GM12801 (cell line): ENCODE results near the gene UPK2.

Experiments
- CTCF ChIP-seq: IDR thresholded peaks from one replicate; pipeline ENCODE4 v1.5.1; 2011; ENCODE audit warnings: control low read depth; ENCODE audit not compliant: insufficient read length; ENCODE audit errors: extremely low read depth

Gene UPK2

GRCh38 chr11:118938491-118939403, 17.4 kb upstream of the UPK2 start:
- no peak for TF ChIP-seq CTCF

GRCh38 chr11:118939404-118939915, 16.6 kb upstream of the UPK2 start:
- TF ChIP-seq CTCF, result no peak

GRCh38 chr11:118939953-118940598, 16.0 kb upstream of the UPK2 start:
- no peak for TF ChIP-seq CTCF

GRCh38 chr11:118947091-118947490, 9.0 kb upstream of the UPK2 start:
- TF ChIP-seq CTCF, result no peak

GRCh38 chr11:118948000-118948399, 8.1 kb upstream of the UPK2 start:
- no peak for TF ChIP-seq CTCF

GRCh38 chr11:118953265-118953664, 2.8 kb upstream of the UPK2 start:
- no peak for TF ChIP-seq CTCF

GRCh38 chr11:118956847-118957469, 860 bp downstream of the UPK2 start:
- no peak for TF ChIP-seq CTCF
